ENCODE measurements around the gene COCH. TPM values are rescaled to one million over a fixed set of nuclear protein-coding genes. Genes with fewer than 3 reads are reported as not detected.

Gene COCH
- total and polyA plus RNA-seq, 10 of the 15 experiments (the other 5 are each of a cell fraction or from before 2014, with no cell fraction given): 1.8 to 8.3 (median 5.1) TPM

DNA sequence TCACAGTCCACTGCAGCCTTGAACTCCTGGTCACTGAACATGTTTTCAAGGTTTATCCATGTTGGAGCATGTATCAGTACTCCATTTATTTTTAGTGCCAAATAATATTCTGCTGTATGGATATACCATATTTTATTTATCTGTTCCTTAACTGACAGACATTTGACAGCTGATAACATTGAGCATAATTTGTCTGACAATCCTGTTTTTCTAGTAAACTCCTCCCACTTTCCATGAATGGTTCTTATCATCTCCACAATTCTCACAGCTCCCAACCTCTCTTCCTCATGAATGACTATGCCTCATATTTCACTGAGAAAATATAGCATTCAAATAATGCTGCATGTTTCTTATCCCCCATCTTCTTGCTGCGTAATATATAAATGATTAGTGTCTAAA is 33.3 kb downstream of the COCH start (continued):
- TF ChIP-seq CHD4 (IDR thresholded peaks at IDR 0.05): no peak

DNA sequence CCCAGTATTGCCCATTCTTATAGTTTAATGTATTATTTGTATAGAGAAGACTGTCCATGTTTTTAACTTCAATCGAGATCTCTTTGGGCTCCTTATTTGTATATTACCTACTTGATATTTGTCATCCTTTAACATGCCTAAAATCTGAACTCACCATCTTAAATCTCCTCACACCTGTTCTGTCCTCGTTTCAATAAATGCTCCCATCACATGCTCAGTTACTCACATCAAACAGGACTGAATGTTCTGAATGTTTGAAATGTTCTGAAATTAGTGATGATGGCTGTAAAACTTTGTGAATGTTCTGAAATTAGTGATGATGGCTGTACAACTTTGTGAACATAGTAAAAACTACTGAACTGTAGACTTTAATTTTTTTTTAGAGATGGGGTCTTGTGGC is 34.5 kb downstream of the COCH start:
- intact Hi-C loops (cut with micrococcal nuclease; ENCODE audit: unreplicated experiment): no loop called here
- in situ Hi-C loops (cut with MboI): loop anchor here (5.0 kb wide), 1 partner anchor 252 kb away; no protein-coding TSS in a partner anchor

More for the DNA sequence above, 34.5 kb downstream of the COCH start:
- ChIA-PET POLR2A (no interaction called here), SMC1A (ENCODE audit: uncharacterized antibody, unreplicated experiment) (no interaction called here), RAD21 (ENCODE audit: unreplicated experiment) (no interaction called here), CTCF (no interaction called here)
- H3K36me3 ChIP-seq (ENCODE audit: control insufficient read depth in 2 of 2, insufficient read depth in 2 of 2, low read length in 1 of 2): peaks cover 1 to 12% of the 10 kb centered on the region in 2 experiments
- H3K9me3 ChIP-seq (replicated peaks; ENCODE audit: control insufficient read depth, insufficient read depth, low read length): no peaks in the 10 kb centered on the region
- no peaks in the 10 kb centered on the region for H3K4me1 ChIP-seq (ENCODE audit: control insufficient read depth, insufficient read depth, low read length)
- H3K4me3 ChIP-seq: no peak overlapping the region
- H3K79me2 ChIP-seq (ENCODE audit: control insufficient read depth, insufficient read depth, low read length): no peaks in the 10 kb centered on the region
- no TSS peak for BruUV-seq (replicated peaks)
- no peaks in the 10 kb centered on the region for H3K27me3 ChIP-seq (replicated peaks in 1 of 2; ENCODE audit: control insufficient read depth in 2 of 2, insufficient read depth in 2 of 2, low read length in 1 of 2)
- no peak overlapping the region for H2AFZ ChIP-seq (ENCODE audit: control insufficient read depth, low read depth, low read length)
- H3K9ac ChIP-seq (ENCODE audit: control insufficient read depth, insufficient read depth, low read length): no peak overlapping the region
- no peak overlapping the region for H3K27ac ChIP-seq (ENCODE audit: control insufficient read depth, insufficient read depth)
- FAIRE-seq (no peak), ATAC-seq (no peak), DNase-seq (ENCODE audit: low read depth, low spot score) (no peak)
- WGBS (ENCODE audit: insufficient coverage, insufficient replicate concordance, low lambda C conversion rate, missing lambda C conversion rate): 49% methylated on average over 2 of the region's 2 CpGs
- H3K4me2 ChIP-seq (ENCODE audit: control insufficient read depth, insufficient read depth): no peak overlapping the region
- TF ChIP-seq EED (IDR thresholded peaks at IDR 0.05; ENCODE audit: low read depth) (no peak), CBX3 (IDR thresholded peaks at IDR 0.05; ENCODE audit: borderline replicate concordance, low read depth) (no peak), SMAD1 (IDR thresholded peaks at IDR 0.05; ENCODE audit: low read depth, partially characterized antibody) (no peak), KDM1A (IDR thresholded peaks at IDR 0.05; ENCODE audit: borderline replicate concordance) (no peak), SREBF2 (IDR thresholded peaks at IDR 0.05; ENCODE audit: low read length) (no peak), SIX5 (IDR thresholded peaks at IDR 0.05; ENCODE audit: low read depth, low read length, severe bottlenecking) (no peak), CBFB (IDR thresholded peaks at IDR 0.05; ENCODE audit: low read depth) (no peak), BACH1 (IDR thresholded peaks at IDR 0.05; ENCODE audit: borderline replicate concordance) (no peak), ZNF24 (IDR thresholded peaks at IDR 0.05) (no peak), MXI1 (IDR thresholded peaks at IDR 0.05; ENCODE audit: low read depth, low read length) (no peak), SREBF1 (IDR thresholded peaks at IDR 0.05; ENCODE audit: low read length) (no peak), GABPA (IDR thresholded peaks at IDR 0.05; ENCODE audit: low read depth) (no peak), MTA2 (IDR thresholded peaks at IDR 0.05; ENCODE audit: low read depth) (no peak), STAT3 (IDR thresholded peaks at IDR 0.05; ENCODE audit: low read depth, low read length) (no peak)
- TF ChIP-seq, protein P1, sequence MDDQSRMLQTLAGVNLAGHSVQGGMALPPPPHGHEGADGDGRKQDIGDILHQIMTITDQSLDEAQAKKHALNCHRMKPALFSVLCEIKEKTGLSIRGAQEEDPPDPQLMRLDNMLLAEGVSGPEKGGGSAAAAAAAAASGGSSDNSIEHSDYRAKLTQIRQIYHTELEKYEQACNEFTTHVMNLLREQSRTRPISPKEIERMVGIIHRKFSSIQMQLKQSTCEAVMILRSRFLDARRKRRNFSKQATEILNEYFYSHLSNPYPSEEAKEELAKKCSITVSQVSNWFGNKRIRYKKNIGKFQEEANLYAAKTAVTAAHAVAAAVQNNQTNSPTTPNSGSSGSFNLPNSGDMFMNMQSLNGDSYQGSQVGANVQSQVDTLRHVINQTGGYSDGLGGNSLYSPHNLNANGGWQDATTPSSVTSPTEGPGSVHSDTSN (IDR thresholded peaks at IDR 0.05; ENCODE audit: insufficient replicate concordance, low read depth, low read length): no peak
- TF ChIP-seq, protein P2, sequence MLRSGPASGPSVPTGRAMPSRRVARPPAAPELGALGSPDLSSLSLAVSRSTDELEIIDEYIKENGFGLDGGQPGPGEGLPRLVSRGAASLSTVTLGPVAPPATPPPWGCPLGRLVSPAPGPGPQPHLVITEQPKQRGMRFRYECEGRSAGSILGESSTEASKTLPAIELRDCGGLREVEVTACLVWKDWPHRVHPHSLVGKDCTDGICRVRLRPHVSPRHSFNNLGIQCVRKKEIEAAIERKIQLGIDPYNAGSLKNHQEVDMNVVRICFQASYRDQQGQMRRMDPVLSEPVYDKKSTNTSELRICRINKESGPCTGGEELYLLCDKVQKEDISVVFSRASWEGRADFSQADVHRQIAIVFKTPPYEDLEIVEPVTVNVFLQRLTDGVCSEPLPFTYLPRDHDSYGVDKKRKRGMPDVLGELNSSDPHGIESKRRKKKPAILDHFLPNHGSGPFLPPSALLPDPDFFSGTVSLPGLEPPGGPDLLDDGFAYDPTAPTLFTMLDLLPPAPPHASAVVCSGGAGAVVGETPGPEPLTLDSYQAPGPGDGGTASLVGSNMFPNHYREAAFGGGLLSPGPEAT (IDR thresholded peaks at IDR 0.05; ENCODE audit: low read depth): no peak
- TF ChIP-seq, protein P3, sequence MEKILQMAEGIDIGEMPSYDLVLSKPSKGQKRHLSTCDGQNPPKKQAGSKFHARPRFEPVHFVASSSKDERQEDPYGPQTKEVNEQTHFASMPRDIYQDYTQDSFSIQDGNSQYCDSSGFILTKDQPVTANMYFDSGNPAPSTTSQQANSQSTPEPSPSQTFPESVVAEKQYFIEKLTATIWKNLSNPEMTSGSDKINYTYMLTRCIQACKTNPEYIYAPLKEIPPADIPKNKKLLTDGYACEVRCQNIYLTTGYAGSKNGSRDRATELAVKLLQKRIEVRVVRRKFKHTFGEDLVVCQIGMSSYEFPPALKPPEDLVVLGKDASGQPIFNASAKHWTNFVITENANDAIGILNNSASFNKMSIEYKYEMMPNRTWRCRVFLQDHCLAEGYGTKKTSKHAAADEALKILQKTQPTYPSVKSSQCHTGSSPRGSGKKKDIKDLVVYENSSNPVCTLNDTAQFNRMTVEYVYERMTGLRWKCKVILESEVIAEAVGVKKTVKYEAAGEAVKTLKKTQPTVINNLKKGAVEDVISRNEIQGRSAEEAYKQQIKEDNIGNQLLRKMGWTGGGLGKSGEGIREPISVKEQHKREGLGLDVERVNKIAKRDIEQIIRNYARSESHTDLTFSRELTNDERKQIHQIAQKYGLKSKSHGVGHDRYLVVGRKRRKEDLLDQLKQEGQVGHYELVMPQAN (conservative IDR thresholded peaks at IDR 0.05): no peak
- no peaks in the 10 kb centered on the region for H4K20me1 ChIP-seq (ENCODE audit: control insufficient read depth, insufficient read depth)

Measured in GM12878 (cell line).